DOHH2 (cell line): ENCODE measurements around the gene CCK.

Source experiments
- H3F3A ChIP-seq: fragments of 200-600 bp; sonication (generic), shearing (Covaris generic); 2 replicates; pipeline ENCODE4 v1.6.0; 2016; ENCODE audit warnings: antibody characterized with exemption, mild to moderate bottlenecking; ENCODE audit not compliant: control insufficient read depth, insufficient read depth
- H3K27ac ChIP-seq: fragments of 200-600 bp; sonication (generic); 2 replicates; pipeline ENCODE4 v1.5.1; 2014; ENCODE audit warnings: low read depth, mild to moderate bottlenecking, low read length, moderate library complexity
- H3K27me3 ChIP-seq: fragments of 200-600 bp; sonication (generic); 2 replicates; pipeline ENCODE4 v1.6.1; 2014; ENCODE audit warnings: mild to moderate bottlenecking, low read length, mixed read lengths; ENCODE audit not compliant: control insufficient read depth
- H3K36me3 ChIP-seq: fragments of 200-600 bp; sonication (generic); 2 replicates; pipeline ENCODE4 v1.6.1; 2014; ENCODE audit warnings: mild to moderate bottlenecking, low read length, moderate library complexity, mixed read lengths; ENCODE audit not compliant: control insufficient read depth
- H3K4me1 ChIP-seq: fragments of 200-600 bp; sonication (generic); 2 replicates; pipeline ENCODE4 v1.6.1; 2014; ENCODE audit warnings: mild to moderate bottlenecking, low read length, mixed read lengths; ENCODE audit not compliant: control insufficient read depth
- H3K4me2 ChIP-seq: fragments of 200-600 bp; sonication (generic); 2 replicates; pipeline ENCODE4 v1.6.0; 2014; ENCODE audit warnings: mild to moderate bottlenecking, low read length, moderate library complexity
- H3K4me3 ChIP-seq: fragments of 200-600 bp; sonication (generic); 2 replicates; pipeline ENCODE4 v1.5.1; 2014; ENCODE audit warnings: mild to moderate bottlenecking, low read length, mixed read lengths
- H3K79me2 ChIP-seq: fragments of 200-600 bp; sonication (generic); 2 replicates; pipeline ENCODE4 v1.6.1; 2014; ENCODE audit warnings: mild to moderate bottlenecking, low read length, mixed read lengths; ENCODE audit not compliant: control insufficient read depth
- H3K9me2 ChIP-seq: fragments of 200-600 bp; sonication (generic); replicated peaks from 2 replicates; pipeline ENCODE4 v1.6.1; 2014; ENCODE audit warnings: mild to moderate bottlenecking, low read length, mixed read lengths; ENCODE audit not compliant: control insufficient read depth
- H3K9me3 ChIP-seq: fragments of 200-600 bp; sonication (generic); 2 replicates; pipeline ENCODE4 v1.6.1; 2014; ENCODE audit warnings: antibody characterized with exemption, low read length, mixed read lengths; ENCODE audit not compliant: control insufficient read depth, insufficient read depth
- H4K20me1 ChIP-seq: fragments of 200-600 bp; sonication (generic); 2 replicates; pipeline ENCODE4 v1.6.0; 2014; ENCODE audit warnings: low read depth, mild to moderate bottlenecking, antibody characterized with exemption, low read length, moderate library complexity; ENCODE audit not compliant: control insufficient read depth, insufficient read depth
- CTCF ChIP-seq: fragments of 200-600 bp; sonication (generic); IDR thresholded peaks from one replicate; pipeline ENCODE4 v1.5.1; 2014; ENCODE audit warnings: antibody characterized with exemption, mild to moderate bottlenecking, low read depth, low read length; ENCODE audit not compliant: poor library complexity, severe bottlenecking
- EZH2phosphoT487 ChIP-seq: fragments of 200-600 bp; sonication (generic); IDR thresholded peaks from 2 replicates; pipeline ENCODE4 v1.6.1; 2017; ENCODE audit warnings: borderline replicate concordance, mild to moderate bottlenecking, antibody characterized with exemption, low read length, moderate library complexity, mixed read lengths

CCK gene

GRCh38 chr3:42228796-42229195, 37.2 kb downstream of the CCK start:
- peaks cover 3% of the 10 kb centered on the region; the same call in 1 of the 2 replicates for H4K20me1 ChIP-seq
- H3K27ac ChIP-seq: no peak overlapping the region
- H3K9me3 ChIP-seq: no peaks in the 10 kb centered on the region
- H3K79me2 ChIP-seq: no peaks in the 10 kb centered on the region
- peak; percentile 44 for TF ChIP-seq CTCF
- no peak for TF ChIP-seq EZH2phosphoT487
- H3K4me1 ChIP-seq: peaks cover 7% of the 10 kb centered on the region
- no peak overlapping the region for H3K4me2 ChIP-seq
- H3F3A ChIP-seq: peaks cover 13% of the 10 kb centered on the region
- peaks cover 9% of the 10 kb centered on the region for H3K36me3 ChIP-seq
- H3K9me2 ChIP-seq: no peaks in the 10 kb centered on the region
- H3K4me3 ChIP-seq: no peak overlapping the region
- peaks cover 3% of the 10 kb centered on the region; the same call in 1 of the 2 replicates for H3K27me3 ChIP-seq

GRCh38 chr3:42226470-42227425, 39.2 kb downstream of the CCK start:
- H3K36me3 ChIP-seq: peaks cover 30% of the 10 kb centered on the region
- no peaks in the 10 kb centered on the region for H3K79me2 ChIP-seq
- no peaks in the 10 kb centered on the region for H3K9me3 ChIP-seq
- TF ChIP-seq CTCF: no peak
- no peak for TF ChIP-seq EZH2phosphoT487
- no peak overlapping the region for H3K4me3 ChIP-seq
- peaks cover 3% of the 10 kb centered on the region; the same call in 1 of the 2 replicates for H4K20me1 ChIP-seq
- H3K27ac ChIP-seq: no peak overlapping the region
- H3K4me1 ChIP-seq: peaks cover 7% of the 10 kb centered on the region
- peaks cover 3% of the 10 kb centered on the region; the same call in 1 of the 2 replicates for H3K27me3 ChIP-seq
- no peak overlapping the region for H3K4me2 ChIP-seq
- H3K9me2 ChIP-seq: no peaks in the 10 kb centered on the region
- peaks cover 13% of the 10 kb centered on the region for H3F3A ChIP-seq

- TF ChIP-seq EZH2phosphoT487: no peak
- TF ChIP-seq CTCF: no peak
- H4K20me1 ChIP-seq: peaks cover 3% of the 10 kb centered on the region; the same call in 1 of the 2 replicates
- peaks cover 40% of the 10 kb centered on the region for H3K36me3 ChIP-seq
- H3K27ac ChIP-seq: no peak overlapping the region
- H3K9me2 ChIP-seq: no peaks in the 10 kb centered on the region
- H3K4me3 ChIP-seq: no peak overlapping the region
- H3K79me2 ChIP-seq: no peaks in the 10 kb centered on the region
- no peak overlapping the region for H3K4me2 ChIP-seq
- no peaks in the 10 kb centered on the region for H3K9me3 ChIP-seq
- H3K4me1 ChIP-seq: peaks cover 7% of the 10 kb centered on the region
- peaks cover 13% of the 10 kb centered on the region for H3F3A ChIP-seq
- H3K27me3 ChIP-seq: peaks cover 3% of the 10 kb centered on the region; the same call in 1 of the 2 replicates
Measured at GRCh38 chr3:42225486-42226363, 40.3 kb downstream of the CCK start.
